Smooth muscle cell (in vitro differentiated cells): ENCODE measurements around the gene MEA1. TPM values are rescaled to one million over a fixed set of nuclear protein-coding genes. Genes with fewer than 3 reads are reported as not detected.
A peak's percentile ranks its signal among the peaks of the same experiment; 100 is the strongest.

Source experiments
- DNase-seq: peaks from one replicate; lab custom pipeline; 2025; ENCODE audit not compliant: unreplicated experiment; lab: John Stamatoyannopoulos, UW
- H2AFZ ChIP-seq: fragments of 200-600 bp; sonication (generic); 2 replicates; pipeline ENCODE4 v1.6.0; 2016; ENCODE audit warnings: antibody characterized with exemption, low read depth, mild to moderate bottlenecking
- H3F3A ChIP-seq: fragments of 200-600 bp; sonication (generic); 2 replicates; pipeline ENCODE4 v1.6.0; 2017; ENCODE audit warnings: antibody characterized with exemption, low read depth
- H3K27ac ChIP-seq: fragments of 200-600 bp; sonication (generic); 2 replicates; pipeline ENCODE4 v1.5.1; 2016; ENCODE audit warnings: low read depth, mild to moderate bottlenecking
- H3K27me3 ChIP-seq: fragments of 200-600 bp; sonication (generic); 2 replicates; pipeline ENCODE4 v1.6.1; 2016; ENCODE audit warnings: low read depth, mild to moderate bottlenecking
- H3K36me3 ChIP-seq: fragments of 200-600 bp; sonication (generic); 2 replicates; pipeline ENCODE4 v1.5.1; 2016; ENCODE audit warnings: low read depth
- H3K4me1 ChIP-seq: fragments of 200-600 bp; sonication (generic); 2 replicates; pipeline ENCODE4 v1.5.1; 2016; ENCODE audit warnings: low read depth
- H3K4me2 ChIP-seq: fragments of 200-600 bp; sonication (generic); 2 replicates; pipeline ENCODE4 v1.6.0; 2016; ENCODE audit warnings: mild to moderate bottlenecking
- H3K4me3 ChIP-seq: fragments of 200-600 bp; sonication (generic); 2 replicates; pipeline ENCODE4 v1.5.1; 2016; ENCODE audit warnings: mild to moderate bottlenecking
- H3K79me2 ChIP-seq: fragments of 200-600 bp; sonication (generic); 2 replicates; pipeline ENCODE4 v1.6.0; 2016; ENCODE audit warnings: low read depth, mild to moderate bottlenecking
- H3K9ac ChIP-seq: fragments of 200-600 bp; sonication (generic); 2 replicates; pipeline ENCODE4 v1.6.0; 2016; ENCODE audit warnings: low read depth
- H3K9me3 ChIP-seq: fragments of 200-600 bp; sonication (generic); replicated peaks from 2 replicates; pipeline ENCODE4 v1.5.1; 2016; ENCODE audit warnings: low read depth
- H4K20me1 ChIP-seq: fragments of 200-600 bp; sonication (generic); 2 replicates; pipeline ENCODE4 v1.6.0; 2016; ENCODE audit warnings: low read depth
- WGBS: methylation state at CpG from one replicate; pipeline ENCODE4 v1.1.7; 2016; ENCODE audit warnings: low lambda C conversion rate; 5-methylcytosine and 5-hydroxymethylcytosine counted together
- polyA plus RNA-seq: library from polyadenylated mRNA; unstranded; fragments of >200 nt; fragmentation: Nextera tagmentation; extraction: Ambion mirVana; gene quantifications from 2 replicates; pipeline ENCODE4 v1.2.1, GENCODE V29; 2016
- total RNA-seq: library from RNA; depleted of rRNA; stranded (reverse); fragments of >200 nt; gene quantifications from 2 replicates; pipeline ENCODE4 v1.2.3, GENCODE V29; 2014
- TF ChIP-seq, protein P1 (sequence below): fragments of 200-600 bp; sonication (generic); IDR thresholded peaks from 2 replicates; pipeline ENCODE4 v1.5.1; 2017; ENCODE audit warnings: borderline replicate concordance, mild to moderate bottlenecking, antibody characterized with exemption; ENCODE audit not compliant: insufficient read depth, poor library complexity, severe bottlenecking

Gene MEA1
- total and polyA plus RNA-seq, 2 experiments from 2014 or later: 86.7 to 154 TPM

DNA sequence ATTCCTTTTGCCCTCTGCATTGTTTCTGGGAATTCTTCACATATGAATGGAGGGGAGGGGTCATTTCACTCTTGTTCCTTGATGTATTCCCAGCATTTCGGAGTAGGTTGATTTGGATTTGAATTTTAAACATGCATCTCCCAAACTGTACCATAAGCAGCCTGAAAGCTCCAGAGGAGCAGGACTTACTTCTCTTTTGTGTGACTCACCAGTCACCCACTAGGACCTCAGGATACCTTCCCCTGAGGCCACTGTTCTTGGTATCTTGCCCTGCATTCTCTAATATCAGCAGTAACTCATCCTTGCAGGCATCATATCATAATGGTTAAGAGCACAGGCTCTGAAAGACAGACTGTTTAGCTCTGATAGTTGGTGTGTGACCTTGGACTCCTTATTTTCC, 44.8 kb upstream of the MEA1 start:
- Histone ChIP-seq H3K79me2 (peaks cover 23% of the 10 kb centered on the region), H2AFZ (no peak overlapping the region), H3K27me3 (no peaks in the 10 kb centered on the region), H4K20me1 (no peaks in the 10 kb centered on the region), H3K9me3 (no peaks in the 10 kb centered on the region), H3K4me2 (peak overlapping the region; percentile 93), H3K36me3 (no peaks in the 10 kb centered on the region), H3K9ac (peak overlapping the region; percentile 94), H3F3A (peaks cover 2% of the 10 kb centered on the region), H3K4me1 (peaks cover 16% of the 10 kb centered on the region), H3K4me3 (peak overlapping the region; percentile 88), H3K27ac (peak overlapping the region; percentile 89)
- DNase-seq: no peak
- WGBS: 86% methylated on average over 1 of the region's 1 CpG
- TF ChIP-seq, protein P1, sequence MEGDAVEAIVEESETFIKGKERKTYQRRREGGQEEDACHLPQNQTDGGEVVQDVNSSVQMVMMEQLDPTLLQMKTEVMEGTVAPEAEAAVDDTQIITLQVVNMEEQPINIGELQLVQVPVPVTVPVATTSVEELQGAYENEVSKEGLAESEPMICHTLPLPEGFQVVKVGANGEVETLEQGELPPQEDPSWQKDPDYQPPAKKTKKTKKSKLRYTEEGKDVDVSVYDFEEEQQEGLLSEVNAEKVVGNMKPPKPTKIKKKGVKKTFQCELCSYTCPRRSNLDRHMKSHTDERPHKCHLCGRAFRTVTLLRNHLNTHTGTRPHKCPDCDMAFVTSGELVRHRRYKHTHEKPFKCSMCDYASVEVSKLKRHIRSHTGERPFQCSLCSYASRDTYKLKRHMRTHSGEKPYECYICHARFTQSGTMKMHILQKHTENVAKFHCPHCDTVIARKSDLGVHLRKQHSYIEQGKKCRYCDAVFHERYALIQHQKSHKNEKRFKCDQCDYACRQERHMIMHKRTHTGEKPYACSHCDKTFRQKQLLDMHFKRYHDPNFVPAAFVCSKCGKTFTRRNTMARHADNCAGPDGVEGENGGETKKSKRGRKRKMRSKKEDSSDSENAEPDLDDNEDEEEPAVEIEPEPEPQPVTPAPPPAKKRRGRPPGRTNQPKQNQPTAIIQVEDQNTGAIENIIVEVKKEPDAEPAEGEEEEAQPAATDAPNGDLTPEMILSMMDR: no peak

DNA sequence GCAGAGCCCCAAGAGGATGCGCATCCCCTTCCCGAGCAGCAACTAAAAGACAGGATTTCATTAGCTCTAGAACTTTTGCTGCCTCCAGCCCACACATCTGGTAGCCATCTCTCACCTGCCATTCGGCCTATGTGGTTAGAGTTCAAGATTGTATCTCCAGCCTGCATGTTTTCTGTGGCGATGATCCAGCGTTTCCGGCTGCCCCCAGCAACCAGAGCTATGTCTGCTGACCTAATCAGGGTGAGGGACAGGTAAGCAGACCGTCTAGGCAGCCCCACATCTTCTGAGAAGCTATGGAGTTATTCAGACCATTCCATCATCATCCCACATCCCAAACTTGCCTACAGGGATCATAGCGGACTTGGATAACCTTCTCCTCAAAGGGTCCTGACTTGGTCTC, 42.2 kb upstream of the MEA1 start:
- H2AFZ ChIP-seq: no peak overlapping the region
- H3K27me3 ChIP-seq: no peaks in the 10 kb centered on the region
- no peak overlapping the region for H3K9ac ChIP-seq
- no peak overlapping the region for H3K27ac ChIP-seq
- no peak overlapping the region for H3K4me2 ChIP-seq
- H3F3A ChIP-seq: peaks cover 2% of the 10 kb centered on the region
- H3K4me3 ChIP-seq: no peak overlapping the region
- 84% methylated on average over 8 of the region's 8 CpGs for WGBS
- peaks cover 45% of the 10 kb centered on the region for H3K79me2 ChIP-seq
- no peaks in the 10 kb centered on the region for H3K9me3 ChIP-seq
- DNase-seq: no peak
- TF ChIP-seq, protein P1: no peak
- H3K4me1 ChIP-seq: peaks cover 27% of the 10 kb centered on the region
- no peaks in the 10 kb centered on the region for H3K36me3 ChIP-seq
- no peaks in the 10 kb centered on the region for H4K20me1 ChIP-seq

DNA sequence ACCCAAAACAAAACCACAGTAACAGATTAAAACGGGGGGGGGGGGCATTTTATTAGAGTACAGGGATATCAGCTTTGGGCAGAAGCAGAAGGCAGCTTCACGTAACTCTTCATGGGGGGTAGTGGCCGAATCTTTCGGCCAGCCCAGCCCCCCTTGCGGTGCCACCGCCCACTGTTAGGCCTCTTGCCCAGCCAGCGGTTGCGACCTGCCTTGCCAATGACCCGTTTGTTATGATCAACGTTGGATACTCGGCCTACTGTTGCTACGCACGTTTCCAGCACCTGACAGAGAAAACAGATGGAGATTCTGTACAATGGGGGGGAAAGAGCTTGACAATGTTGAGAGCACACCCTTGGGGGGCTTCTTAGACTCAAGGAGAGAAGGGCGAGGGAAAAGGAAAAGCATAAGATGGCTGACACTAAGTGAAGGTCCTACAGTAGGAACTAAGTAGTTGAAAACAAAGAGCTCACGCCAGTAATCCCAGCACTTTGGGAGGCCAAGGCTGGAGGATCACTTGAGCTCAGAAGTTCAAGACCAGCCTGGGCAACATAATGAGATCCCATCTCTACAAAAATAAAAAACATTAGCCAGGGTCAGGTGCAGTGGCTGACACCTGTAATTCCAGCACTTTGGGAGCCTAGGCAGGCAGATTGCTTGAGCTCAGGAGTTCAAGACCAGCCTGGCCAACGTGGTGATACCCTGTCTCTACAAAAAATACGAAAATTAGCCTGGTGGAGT, 40.6 kb upstream of the MEA1 start:
- no peaks in the 10 kb centered on the region for H3K27me3 ChIP-seq
- peaks cover 19% of the 10 kb centered on the region for H3K4me1 ChIP-seq
- peaks cover 52% of the 10 kb centered on the region for H3K79me2 ChIP-seq
- no peaks in the 10 kb centered on the region for H3K36me3 ChIP-seq
- DNase-seq: no peak
- no peak overlapping the region for H2AFZ ChIP-seq
- no peaks in the 10 kb centered on the region for H3K9me3 ChIP-seq
- WGBS: 82% methylated on average over 17 of the region's 17 CpGs
- H3K9ac ChIP-seq: peak overlapping the region; percentile 14
- H4K20me1 ChIP-seq: no peaks in the 10 kb centered on the region
- H3K4me3 ChIP-seq: peak overlapping the region; percentile 80
- peak overlapping the region; percentile 83 for H3K27ac ChIP-seq
- peaks cover 2% of the 10 kb centered on the region for H3F3A ChIP-seq
- peak overlapping the region; percentile 97 for H3K4me2 ChIP-seq
- TF ChIP-seq, protein P1: no peak
